IPS-NIHi11 (cell line): ENCODE measurements around the gene DGCR6.
"Not testable (repeated sequence)": the region's sequence is repeated elsewhere in the genome, so short reads cannot be mapped to it uniquely, and the experiment has no call there.

Experiments used
- DNase-seq: peaks from one replicate; pipeline ENCODE4 v3.0.0; 2012; ENCODE audit warnings: mixed read lengths, low spot score

The DGCR6 gene

GRCh38 chr22:18961201-18961600 lies 55.1 kb downstream of the DGCR6 start:
- not testable (repeated sequence) for DNase-seq
